Ammon's horn (tissue), 1 donor: ENCODE results near the gene TUBA1C.

Source experiments
- DNase-seq: peaks from one replicate; pipeline ENCODE4 v3.0.0-alpha.2; 2016; ENCODE audit warnings: low spot score

Gene TUBA1C

DNA sequence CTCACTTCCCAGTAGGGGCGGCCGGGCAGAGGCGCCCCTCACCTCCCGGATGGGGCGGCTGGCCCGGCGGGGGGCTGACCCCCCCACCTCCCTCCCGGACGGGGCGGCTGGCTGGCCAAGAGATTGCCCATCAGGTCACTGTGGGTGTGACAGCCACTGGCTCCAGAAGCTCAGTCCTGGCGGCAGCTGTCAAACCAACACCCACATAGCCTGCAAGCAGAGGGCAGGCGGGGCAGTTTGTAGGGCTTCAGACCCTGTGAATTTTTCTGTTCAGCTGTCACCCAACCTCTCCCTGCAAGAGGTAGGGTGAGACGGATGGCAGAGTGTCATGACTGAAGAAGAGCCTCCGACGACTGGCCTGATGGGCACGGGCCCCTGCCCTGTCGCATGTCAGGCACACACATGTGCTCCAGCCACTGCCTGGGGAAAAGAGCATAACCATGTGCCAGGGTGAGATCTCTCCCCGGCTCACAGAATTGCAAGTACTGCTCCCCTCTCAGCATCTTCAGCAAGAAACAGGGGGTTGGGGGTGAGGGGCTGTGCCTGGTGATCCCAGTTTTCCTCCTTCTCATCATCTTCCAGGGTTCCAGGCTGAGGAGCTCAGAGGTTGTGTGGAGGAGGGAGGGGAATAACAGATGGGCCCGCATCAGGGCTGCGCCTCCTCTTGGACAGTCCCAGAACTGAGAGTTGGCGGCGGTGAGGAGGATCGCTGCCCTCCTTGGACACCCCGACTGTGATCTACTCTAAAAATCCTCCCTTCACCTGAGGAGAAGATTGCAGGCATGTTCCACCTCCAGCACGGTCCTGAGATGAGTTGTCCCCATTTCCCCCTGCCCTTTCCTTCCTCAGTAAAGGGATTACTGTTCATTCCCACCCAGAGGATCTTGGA lies 18.9 kb downstream of the TUBA1C start:
- no peak for DNase-seq

DNA sequence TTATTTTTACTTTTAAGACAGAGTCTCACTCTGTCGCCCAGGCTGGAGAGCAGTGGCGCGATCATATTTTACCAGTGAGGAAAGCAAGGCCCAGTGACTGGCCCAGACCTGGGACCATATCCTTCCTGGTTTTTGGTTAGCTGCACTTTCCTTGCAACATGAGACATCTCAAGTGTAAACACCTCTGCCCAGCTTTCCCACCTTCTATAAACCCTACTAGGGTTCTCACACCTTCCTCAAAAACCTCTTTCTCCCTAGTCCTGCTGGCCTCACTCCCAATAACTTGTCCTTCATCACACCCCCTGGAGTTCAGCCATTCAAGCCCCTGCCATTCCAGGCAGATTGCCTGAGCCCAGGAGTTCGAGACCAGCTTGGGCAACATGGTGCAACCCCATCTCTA lies 19.8 kb downstream of the TUBA1C start:
- no peak for DNase-seq

DNA sequence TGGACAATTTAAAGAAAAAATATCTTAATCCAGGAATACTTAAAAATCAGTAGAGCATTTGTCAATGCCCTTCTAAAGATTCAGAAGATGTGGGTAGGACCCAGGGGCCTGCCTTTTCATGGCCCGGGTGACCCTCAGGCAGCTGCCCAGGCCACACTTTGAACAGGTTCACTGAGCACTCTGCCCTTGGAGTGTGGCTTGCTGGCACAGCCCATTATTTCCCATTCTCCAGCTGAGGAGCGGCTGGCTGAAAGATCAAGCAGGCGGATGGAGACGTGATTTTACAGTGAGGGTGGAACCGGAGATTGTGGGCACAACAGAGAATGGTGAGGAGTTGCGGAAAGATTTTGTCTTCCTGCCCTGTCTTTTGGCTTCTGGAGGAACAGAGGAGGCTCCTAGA lies 23.0 kb downstream of the TUBA1C start:
- no peak for DNase-seq

DNA sequence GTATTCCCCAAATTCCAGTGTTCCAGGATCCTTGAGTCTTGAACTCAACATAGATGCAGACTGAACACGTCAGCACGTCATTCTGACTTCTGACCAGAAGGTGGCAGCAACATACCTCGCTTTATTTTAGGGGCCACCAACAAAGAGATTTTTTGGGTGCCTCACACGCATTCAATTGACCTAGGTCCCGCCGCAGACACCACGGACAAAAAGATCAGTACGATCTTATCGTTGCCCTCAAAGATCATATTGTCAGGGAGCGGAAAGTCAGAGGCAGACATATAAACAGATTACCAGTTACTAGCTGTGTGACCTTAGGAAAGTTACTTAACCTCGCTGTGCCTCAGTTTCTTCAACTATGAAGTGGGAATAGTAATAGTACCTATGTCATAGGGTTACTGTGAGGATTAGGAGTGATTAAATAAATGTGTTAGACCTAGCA lies 23.6 kb downstream of the TUBA1C start:
- peak; percentile 65 for DNase-seq

DNA sequence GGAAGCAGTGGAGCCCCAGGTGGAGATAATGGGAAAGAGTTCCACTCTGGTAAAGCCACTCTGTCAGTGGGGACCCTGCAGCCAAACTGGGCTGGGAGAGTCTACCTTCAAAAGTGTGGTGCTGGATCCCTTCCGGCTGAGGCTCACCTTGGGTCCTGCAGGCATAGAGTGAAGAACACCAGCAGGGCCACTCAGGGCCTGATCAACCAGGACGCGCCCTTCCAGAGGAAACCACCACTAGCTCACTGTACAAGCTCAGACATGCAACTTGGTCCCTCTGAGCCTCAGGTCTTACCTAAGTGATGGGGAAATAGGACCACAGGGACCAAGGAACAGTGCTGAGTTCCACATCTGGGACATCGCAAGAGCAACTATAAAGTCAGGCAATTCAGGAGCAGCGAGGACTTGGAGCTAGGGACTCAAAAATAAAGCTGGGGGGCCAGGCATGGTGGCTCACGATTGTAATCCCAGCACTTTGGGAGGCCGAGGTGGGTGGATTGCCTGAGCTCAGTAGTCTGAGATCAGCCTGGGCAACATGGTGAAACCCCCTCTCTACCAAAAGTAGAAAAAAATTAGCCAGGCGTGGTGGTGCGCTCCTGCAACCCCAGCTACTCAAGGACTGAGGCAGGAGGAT lies 24.2 kb downstream of the TUBA1C start:
- no peak for DNase-seq

DNA sequence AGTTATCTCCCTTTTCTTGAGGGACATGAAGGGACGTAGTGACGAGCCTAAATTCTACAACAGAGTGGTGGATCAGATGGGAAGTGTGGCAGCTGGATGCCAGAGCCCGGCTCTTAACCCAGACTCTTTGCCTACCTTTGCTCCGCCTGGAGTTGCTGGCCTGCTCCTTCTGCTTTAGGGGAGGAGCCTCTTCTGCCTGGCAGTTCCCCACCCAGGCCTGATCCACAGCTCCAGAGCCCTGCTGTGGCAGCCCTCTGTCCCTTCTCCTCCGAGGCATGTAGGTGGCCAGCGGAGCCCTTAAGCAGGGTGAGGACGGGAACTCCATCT lies 27.8 kb downstream of the TUBA1C start:
- DNase-seq: no peak

DNA sequence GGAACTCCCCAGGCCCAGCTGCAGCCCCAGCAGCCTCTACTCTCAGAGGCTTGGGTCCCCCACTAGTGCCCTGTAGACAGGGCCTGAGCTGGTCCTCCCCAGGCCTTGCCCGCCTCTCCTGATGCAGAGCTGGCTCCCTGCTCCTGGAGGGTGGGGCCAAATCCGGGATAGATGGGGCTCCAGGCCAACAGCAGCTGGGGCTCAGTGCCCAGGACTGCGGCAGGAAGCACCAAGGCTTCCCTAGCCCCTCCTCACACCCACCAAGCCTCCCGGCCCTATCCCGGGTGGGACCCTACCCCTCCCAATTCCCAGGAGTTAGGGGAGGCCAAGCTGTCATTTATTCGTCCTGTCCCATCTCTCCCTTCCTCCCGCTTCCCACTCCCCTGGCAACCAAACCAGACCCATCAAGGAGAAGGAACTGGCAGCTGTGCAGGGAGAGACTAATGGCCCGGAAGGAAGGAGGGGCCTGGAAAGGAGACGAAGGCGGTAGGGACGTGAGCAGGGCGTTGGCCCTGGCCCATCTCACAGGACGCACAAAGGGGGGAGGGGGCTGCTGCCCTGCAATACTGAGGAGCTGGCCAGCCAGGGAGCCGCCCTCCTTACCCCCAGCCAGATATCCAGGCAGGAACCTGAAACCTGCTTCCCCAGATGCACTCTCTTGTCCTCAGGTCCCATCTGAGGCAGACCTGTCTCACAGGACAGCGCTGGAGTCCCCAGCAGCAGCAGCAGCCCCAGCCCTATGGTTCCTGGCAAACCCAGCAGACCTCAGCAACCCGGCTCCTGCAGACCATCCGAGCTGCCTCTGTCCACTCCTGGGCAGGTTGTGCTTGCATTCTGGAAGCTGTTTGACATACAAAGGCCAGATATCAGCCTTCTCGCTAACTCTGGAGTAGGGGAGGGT lies 28.4 kb downstream of the TUBA1C start:
- DNase-seq: no peak

DNA sequence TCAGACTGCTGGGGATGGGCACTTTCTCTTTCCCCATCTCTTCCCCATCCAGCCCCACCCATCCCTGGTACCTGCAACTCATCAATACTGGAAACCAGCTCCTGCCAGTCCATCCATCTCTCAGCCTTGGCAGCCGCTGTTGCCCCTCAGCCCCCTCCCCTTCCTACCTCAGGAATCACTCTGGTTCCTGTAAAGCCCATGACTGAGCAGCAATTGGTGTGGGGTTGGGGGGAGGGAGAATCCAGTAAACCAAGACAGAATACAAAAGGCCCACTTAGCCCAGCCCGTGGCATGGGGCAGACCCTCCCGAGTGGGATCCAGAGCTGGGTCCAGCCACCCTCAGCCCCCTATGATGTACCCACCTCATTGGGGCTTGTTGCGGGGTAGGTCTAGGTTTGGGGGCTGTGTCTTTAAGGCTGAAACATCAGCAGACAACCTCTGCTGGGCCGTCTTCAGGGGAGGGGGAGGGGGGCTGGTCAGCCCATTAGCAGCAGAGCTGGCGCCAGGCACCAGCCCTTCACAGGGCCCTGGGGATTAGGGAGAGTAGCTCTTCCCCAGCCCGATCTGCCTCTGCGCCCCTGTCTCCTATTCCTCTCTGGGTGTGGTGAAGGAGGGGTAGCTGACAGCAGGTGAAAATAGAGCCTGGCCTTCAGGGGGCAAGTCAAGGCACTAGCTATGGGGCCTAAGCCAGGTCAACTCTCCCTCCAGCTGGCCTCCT lies 29.4 kb downstream of the TUBA1C start:
- DNase-seq: no peak

DNA sequence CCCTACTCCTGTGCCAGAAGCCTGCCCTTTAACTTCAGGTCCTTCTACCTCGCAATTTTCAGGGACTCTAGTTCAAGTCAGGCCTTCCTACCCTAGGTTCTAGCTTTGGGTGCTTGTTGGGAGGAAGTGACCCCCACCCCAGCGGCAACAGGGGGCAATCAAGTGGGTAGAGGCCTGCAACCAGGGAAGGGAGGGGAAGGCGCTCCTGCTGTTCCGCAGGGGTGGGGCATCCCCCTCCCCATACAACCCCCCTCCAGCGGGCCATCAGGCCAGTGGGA lies 29.9 kb downstream of the TUBA1C start:
- DNase-seq: no peak

DNA sequence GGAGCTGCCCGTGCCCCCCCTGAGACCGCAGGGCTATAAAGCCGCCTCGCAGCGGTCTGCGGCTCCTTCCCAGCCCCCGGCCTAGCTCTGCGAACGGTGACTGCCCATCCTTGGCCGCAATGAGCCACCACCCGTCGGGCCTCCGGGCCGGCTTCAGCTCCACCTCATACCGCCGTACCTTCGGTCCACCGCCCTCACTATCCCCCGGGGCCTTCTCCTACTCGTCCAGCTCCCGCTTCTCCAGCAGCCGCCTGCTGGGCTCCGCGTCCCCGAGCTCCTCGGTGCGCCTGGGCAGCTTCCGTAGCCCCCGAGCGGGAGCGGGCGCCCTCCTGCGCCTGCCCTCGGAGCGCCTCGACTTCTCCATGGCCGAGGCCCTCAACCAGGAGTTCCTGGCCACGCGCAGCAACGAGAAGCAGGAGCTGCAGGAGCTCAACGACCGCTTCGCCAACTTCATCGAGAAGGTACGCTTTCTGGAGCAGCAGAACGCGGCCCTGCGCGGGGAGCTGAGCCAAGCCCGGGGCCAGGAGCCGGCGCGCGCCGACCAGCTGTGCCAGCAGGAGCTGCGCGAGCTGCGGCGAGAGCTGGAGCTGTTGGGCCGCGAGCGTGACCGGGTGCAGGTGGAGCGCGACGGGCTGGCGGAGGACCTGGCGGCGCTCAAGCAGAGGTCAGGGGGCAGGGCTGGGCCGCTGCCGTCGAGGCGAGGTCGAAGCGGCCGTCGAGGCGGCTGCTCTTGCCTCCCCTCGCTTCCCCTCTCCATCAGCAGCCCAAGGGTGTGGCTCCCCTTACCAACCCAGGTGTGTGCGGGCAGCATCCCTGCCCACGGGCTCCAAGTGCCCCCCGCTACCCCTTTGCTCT lies 30.4 kb downstream of the TUBA1C start, which contains the start of gene PRPH:
Gene PRPH, plus strand, starts transcription at position 66 of the 855 bp plus-strand sequence. Its CDS starts 54 bp downstream, at position 120.
- DNase-seq: no peak

DNA sequence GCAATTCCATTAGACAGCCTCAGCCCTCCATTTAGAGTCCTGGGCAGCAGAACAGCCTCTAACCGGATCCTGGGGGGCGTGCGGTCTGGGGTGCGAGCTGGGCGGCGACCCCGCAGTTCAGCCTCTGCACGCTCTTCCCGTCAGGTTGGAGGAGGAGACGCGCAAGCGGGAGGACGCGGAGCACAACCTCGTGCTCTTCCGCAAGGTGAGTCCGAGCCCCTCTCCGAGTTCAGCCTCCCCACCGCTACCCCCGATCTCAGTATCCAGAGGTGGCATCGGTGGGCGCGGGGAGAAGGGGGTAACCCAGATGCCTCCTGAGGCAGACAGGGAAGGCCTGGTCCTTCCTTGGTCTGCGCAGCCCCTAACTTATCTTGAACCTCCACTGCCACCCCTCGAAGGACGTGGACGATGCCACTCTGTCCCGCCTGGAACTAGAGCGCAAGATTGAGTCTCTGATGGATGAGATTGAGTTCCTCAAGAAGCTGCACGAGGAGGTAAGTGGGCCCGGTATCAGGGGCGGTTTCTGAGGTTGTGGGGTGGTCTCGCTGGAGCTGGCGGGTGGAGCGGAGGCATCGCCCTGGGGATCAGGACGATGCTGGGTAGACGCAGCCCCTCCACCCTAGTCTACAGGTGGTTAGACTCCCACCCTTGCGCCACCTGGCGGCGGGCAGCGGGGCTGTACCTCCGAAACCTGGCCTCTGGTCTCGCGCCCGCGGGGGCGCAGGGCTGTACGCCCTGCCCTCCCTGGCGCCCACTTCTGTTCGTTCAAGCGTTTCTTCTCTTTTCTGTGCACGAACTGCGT lies 31.4 kb downstream of the TUBA1C start:
- no peak for DNase-seq

DNA sequence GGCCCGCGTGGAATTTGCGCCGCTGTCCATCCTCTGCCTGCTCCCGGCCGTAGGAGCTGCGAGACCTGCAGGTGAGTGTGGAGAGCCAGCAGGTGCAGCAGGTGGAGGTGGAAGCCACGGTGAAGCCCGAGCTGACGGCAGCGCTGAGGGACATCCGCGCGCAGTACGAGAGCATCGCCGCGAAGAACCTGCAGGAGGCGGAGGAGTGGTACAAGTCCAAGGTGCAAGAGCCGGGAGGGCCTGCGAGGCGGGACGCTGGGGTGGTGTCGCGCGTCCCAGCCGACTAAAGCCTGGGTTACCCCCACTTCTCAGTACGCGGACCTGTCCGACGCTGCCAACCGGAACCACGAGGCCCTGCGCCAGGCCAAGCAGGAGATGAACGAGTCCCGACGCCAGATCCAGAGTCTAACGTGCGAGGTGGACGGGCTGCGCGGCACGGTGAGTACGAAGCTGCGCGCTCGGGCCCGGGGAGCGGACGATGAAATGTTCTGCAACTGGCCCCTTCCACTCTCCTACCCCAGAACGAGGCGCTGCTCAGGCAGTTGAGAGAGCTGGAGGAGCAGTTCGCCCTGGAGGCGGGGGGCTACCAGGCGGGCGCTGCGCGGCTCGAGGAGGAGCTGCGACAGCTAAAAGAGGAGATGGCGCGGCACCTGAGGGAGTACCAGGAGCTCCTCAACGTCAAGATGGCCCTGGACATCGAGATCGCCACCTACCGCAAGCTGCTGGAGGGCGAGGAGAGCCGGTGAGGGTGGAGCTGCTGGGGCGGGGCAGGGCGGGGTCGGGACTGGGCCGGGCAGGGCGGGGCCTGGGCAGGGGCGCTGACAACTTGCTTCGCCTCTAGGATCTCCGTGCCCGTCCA lies 32.2 kb downstream of the TUBA1C start:
- DNase-seq: no peak

DNA sequence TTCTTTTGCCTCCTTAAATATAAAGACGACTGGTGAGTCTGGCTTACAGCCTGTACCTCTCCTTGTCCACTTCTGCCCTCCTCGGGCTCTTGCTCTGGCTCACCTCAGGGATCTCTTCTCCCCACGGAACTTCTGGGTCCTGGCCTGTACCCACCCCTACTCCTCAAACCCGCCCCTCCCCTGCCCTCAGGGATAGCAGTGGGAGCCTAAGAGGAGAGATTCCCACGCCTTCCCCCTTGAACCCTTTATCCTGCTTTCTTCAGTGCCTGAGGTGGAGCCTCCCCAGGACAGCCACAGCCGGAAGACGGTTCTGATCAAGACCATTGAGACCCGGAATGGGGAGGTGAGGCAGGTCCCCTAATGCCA lies 32.8 kb downstream of the TUBA1C start:
- no peak for DNase-seq

DNA sequence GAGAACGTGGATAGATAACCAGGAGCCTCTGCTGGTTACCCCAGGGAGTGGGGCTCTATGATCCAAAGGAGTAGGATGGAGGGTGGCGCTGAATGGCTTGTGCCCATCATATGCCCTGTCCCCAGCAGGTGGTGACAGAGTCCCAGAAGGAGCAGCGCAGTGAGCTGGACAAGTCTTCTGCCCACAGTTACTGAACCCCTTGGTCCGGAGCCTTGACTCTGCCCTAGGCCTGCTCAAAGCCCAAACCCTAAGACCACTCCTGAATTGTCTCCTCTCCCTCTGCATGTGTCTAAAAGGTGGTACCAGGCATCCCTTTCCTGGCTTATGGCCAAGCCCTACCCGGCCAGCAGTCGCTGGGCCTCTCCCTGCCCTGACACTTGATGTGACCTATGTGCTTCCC lies 33.3 kb downstream of the TUBA1C start:
- DNase-seq: no peak

DNA sequence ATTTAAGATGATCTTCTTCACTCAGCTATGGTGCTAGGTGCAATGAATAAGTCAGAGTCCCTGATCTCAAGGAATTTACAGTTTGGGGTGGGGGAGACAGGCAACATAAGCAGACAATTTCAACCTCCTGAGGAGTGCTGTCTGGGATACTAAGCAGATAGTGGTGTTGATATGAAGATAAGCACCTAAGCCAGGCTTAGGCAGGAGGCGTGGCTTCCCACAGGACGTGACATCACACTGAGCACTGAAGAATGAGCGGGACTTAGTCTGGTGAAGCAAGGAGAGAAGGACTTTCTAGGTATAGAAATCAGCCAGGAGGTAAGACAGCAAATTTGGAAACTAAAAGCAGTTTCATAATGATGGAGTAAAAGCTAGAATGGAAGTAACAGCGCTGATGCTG lies 36.9 kb downstream of the TUBA1C start:
- DNase-seq: no peak

DNA sequence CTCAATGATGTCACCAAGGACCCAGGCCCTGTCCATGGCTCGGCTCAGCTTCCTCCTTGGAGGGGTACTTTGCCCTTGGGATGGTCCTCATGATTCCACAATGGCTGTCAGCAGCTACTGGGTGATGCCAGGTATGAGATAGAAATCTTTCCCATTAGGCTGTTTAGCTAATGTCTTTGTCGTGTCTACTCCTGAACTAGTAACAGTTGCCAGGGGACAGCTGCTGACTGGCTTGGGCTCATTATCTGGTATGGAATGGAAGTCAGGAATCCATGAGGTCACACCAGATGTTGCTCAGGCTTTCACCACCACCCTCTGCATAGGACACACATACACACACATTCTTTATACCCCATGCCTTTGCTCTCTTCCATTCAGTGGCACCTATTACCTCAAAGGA lies 39.3 kb downstream of the TUBA1C start:
- DNase-seq: no peak

DNA sequence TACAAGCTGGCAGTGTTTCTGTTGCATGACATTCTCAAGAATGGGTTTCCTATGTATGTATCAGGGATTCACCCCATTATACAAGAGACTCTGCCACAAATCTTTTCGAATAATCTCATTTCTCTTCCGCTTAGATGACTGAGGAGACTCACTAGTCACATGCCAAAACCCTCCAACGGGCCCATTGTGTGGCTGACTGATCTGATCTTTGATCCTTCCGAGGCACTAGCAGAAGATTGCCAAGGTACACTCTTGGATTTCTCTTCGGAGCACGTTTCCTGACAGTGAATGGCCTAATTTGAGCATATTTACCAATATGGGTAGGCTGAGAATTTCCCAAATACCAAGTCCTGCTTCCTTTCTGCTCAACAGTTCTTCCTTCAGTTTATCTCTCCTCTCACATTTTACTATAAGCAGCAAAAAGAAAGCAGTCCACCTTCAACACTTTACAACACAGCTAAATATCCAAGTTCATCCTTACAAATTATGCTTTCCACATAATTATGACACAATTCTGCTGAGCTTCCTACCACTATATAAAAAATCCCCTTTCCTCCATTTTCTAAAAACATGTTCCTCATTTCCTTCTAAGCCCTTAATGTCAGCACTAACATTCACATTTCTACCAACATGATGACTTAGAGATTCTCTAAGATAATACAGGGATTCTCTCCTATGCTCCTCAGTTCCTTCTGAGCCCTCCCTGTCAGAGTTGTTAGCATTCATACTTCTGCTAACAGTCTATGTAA lies 41.1 kb downstream of the TUBA1C start:
- DNase-seq: no peak

DNA sequence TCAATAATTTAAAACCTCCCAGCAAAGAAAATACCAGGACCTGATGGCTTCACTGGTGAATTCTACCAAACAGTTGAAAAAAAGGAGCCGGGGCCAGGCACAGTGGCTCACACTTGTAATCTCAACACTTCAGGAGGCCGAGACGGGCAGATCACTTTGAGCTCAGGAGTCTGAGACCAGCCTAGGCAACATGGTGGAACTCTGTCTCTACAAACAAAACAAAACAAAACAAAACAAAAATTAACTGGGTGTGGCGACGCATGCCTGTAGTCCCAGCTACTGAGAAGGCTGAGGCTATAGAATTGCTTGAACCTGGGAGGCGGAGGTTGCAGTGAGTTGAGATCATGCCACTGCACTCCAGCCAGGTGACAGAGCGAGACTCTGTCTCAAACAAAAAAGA lies 44.5 kb downstream of the TUBA1C start:
- no peak for DNase-seq
